ENCODE results near the gene ADGRA1.

Gene ADGRA1

DNA sequence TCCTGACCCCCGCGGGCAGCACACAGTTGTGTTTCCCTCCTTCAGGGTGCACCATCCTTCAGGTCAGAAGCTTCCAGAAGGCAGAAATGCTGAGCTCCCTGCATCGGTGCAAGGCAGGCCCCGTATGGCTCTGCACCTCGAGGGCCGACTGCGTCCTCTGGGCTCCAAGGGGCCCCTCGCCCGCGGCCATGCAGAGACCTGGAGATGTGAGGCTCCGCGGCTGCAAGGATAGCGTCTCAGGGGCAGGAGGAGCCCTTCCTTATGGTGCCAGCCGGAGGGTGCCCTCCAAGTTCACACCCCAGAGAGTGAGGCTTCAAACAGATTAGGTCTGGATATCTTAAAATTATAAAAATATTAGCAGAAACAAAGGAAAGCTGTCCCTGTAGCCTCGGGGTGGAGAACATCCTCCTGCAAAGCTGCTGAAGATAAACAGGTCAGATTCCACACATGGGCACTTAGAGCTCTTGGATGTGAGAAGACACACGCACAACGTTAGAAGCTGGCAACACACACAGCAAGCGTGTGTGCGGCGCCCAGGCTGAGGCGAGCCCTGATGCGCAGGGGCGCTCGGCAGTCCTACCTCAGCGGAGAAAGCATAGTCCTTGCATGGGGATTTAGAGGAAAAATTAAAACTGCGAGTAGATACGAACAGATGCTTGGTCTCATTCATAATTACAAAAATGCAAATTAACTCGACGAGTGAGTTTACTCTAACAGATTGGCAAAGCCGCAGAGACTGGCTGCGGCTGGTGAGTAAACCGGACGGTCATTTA, 92.7 kb downstream of the ADGRA1 start:
- DNase-seq (ENCODE audit: low read depth): no peak

DNA sequence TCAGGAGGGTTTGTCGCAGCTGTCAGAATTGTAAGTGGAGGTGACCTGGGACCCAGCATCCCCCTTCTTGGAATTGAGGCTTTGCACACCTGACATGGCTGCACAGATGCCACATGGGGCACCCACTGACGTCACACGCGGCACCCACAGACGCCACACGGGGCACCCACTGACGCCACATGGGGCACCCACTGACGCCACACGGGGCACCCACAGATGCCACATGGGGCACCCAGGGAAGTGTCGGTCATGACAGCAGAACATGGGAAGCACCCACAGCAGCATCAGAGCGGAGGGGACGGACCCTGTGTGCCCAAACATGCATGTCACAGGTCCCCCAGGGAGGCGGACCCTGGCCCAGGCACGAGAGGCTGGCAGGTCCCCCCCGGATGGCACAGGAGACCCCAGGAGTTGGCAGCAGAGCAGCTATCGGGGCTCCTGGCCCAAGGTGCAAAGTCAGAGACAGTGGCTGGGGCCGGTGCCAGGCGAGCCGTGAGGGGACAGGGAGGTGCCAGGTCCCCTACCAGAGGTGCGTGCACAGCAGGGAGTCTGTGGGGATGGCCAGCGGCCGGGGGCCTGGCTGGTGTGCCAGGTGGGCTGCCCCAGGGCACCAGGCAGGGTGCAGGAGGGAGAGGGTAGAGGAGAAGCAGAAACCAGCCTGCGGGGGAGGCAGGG, 93.4 kb downstream of the ADGRA1 start:
- DNase-seq (ENCODE audit: low read depth): no peak
